ENCODE results near the gene TRIM41.
"Not testable (repeated sequence)": the region's sequence is repeated elsewhere in the genome, so short reads cannot be mapped to it uniquely, and the experiment has no call there.

Gene TRIM41

GRCh38 chr5:181259283-181259682 is 36.2 kb downstream of the TRIM41 start:
- DNase-seq: no peak

DNA sequence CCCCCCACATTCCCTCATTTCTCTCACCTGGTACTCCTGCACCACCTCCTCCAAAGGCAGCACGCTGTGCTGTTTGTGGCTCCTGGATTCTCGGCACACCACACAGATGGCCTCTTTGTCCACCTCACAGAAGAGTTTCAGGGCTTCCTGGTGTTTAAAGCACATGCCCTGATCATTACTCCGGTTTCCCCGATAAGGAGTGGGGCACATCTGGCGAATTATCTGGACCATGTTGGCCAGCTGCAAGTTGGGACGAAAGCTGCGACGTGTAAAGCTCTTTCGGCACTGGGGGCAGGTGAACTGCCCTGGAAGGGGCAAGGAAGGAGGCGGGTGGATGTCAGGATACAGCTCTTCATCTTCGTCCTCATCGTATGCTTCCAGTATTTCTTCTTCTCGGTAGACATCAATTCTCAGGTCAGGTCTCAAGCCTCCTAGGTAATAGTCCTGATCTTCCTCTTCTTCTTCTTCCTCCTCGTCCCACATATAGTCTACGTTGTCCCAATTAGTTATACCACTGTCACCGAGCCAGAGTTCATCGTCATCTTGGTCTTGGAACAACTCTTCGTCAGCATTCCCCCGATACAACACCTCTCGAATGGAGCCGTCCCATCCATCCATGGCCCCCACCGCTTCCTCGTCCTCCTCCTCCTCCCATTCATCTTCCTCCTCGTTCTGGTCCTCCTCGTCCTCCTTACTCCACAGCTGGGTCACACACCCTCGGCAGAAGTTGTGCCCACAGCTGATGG is 37.1 kb downstream of the TRIM41 start:
- DNase-seq: no peak

- no peak for DNase-seq
These were observed 37.7 kb downstream of the TRIM41 start, which contains the start of gene TRIM52 for GRCh38 chr5:181260720-181261319. Gene TRIM52 (minus strand): TSS chr5:181261143. CDS start chr5:181260813, 330 bp downstream.

DNA sequence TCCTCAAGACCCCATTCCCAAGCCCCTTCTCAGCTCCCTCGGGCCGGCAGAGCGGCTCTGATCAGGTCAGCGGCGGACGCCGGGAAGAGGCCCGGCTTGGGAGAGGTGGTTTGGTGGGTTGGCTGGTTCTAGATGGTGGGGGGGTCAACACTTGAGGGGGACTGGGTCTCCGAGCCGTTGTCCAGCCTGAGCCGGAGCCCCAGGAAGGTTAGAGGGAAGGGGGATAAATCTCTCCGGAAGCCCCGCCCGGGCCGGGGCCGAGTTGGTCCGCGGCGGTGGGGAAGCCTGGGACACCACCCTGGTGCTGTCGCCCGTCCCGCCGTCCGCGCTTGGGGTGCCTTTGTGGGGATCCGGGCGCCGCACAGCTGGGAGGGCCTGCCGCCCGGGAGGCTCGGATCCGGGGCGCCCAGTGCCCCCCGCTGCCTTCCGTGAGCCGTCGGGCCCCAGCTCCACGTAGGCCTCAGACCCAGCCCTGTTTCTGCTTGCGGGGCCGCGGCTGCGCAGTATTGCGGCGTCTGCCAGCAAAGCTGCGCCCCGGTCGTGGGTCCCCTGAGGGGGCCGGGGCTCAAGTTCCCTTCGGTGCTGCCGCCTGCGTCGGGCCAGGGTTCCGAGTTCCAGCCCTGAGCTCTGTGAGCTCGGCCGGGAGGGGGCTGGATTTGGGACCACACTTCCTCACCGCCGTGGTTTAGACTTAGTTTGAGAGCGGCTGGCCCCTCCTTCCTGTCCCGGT is 38.4 kb downstream of the TRIM41 start:
- no peak for DNase-seq

- no peak for DNase-seq
These were observed 40.6 kb downstream of the TRIM41 start for GRCh38 chr5:181263633-181264032.

DNA sequence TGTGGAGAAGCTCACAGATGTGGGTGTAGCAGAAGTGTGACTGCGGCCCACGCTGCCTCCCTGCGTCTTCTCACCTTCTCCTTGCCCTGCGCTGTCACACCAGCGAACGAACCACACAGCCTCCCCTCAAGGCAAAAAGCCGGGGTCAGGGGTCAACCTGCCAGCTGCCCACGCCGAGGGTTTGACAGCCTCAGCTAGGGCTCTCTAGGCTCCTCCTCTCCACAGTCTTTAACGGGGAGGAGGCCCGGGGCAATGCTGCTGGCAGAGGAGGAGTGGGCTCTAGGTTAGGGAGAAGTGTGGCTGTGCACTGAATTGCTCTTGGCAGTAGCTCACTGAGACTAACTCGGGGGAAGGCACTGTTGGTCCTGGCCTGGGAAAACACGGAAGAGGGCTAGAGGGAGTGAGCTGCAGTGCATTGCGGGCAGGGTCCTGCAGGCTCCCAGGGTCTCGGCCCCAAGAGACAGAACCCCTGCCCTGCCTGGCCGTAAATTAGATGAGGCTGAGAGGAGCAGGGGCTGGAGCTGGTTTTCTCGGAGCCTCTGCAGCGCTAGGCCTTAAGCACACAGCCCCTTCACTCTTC is 42.1 kb downstream of the TRIM41 start:
- DNase-seq: no peak

DNA sequence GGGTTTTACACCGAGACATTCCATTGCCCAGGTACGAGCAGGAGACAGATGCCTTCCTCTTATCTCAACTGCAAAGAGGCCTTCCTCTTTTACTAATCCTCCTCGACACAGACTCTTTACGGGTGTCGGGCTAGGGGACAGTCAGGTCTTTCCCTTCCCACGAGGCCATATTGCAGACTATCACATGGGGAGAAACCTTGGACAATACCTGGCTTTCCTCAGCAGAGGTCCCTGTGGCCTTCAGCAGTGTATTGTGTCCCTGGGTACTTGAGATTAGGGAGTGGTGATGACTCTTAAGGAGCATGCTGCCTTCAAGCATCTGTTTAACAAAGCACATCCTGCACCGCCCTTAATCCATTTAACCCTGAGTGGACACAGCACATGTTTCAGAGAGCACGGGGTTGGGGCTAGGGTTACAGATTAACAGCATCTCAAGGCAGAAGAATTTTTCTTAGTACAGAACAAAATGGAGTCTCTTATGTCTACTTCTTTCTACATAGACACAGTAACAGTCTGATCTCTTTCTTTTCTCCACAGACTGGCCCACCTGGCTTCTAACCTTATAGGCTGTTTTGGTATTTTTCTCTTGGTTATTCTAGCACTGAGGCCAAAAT is 44.3 kb downstream of the TRIM41 start:
- DNase-seq: not testable (repeated sequence)

- DNase-seq: not testable (repeated sequence)
These were observed 44.8 kb downstream of the TRIM41 start for GRCh38 chr5:181267907-181268306.

DNA sequence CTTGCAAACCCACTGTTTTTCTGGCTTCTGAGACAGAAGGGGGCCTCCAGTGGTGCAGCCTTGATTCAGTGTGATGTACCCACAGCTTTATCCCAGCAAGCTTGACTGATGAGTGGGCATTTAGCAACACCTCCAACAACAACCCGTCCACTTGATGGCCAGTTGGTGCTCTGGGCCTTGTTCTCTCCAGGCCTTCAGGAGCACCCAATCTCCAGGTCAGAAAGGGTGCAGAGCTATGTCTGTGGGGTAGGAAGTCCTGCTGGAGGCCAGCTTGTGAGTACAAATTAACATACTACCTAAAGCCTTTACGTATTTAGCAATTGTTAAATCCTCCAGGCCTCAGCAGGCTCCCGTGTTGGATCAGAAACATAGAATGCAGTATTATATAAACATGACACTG is 48.0 kb downstream of the TRIM41 start:
- no peak for DNase-seq

DNA sequence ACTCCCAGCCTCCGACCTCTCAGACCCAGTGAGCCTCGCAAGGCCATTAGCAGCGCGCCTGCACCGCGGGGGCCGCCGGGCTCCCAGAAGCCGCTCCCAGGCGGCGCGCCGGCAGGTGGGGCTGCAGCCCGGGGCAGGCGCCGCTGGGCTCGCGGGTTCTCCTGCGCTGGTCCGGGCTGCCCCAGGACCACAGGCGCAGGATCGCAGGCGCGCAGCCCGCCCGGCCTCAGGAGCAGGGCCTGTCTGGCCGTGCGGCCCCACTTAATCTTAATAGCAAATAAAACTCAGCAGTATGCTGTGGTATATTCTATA is 50.3 kb downstream of the TRIM41 start:
- DNase-seq: not testable (repeated sequence)

DNA sequence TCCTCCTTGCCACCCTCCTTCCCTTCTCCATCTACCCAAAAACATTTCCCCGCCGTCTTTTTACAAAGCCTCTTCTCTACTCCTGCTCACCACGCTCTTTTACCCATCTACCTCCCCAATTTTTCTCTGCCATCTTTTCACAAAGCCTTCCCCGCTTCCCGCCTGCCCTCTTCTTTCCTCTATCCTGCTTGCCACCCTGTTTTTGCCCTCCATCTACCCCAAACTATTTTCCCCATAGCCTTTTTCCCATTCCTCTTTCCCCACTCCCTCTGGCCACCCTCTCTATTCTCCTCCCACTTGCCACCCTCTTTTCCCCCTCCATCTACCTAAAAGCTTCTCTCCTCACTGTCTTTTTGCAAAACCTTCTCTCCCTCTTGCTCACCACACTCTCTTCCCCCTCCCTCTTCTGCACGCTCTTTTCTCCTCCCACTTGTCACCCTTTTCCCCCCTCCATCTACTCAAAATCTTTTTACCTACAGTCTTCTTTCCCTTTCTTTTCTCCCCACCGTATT is 57.2 kb downstream of the TRIM41 start:
- DNase-seq: no peak

DNA sequence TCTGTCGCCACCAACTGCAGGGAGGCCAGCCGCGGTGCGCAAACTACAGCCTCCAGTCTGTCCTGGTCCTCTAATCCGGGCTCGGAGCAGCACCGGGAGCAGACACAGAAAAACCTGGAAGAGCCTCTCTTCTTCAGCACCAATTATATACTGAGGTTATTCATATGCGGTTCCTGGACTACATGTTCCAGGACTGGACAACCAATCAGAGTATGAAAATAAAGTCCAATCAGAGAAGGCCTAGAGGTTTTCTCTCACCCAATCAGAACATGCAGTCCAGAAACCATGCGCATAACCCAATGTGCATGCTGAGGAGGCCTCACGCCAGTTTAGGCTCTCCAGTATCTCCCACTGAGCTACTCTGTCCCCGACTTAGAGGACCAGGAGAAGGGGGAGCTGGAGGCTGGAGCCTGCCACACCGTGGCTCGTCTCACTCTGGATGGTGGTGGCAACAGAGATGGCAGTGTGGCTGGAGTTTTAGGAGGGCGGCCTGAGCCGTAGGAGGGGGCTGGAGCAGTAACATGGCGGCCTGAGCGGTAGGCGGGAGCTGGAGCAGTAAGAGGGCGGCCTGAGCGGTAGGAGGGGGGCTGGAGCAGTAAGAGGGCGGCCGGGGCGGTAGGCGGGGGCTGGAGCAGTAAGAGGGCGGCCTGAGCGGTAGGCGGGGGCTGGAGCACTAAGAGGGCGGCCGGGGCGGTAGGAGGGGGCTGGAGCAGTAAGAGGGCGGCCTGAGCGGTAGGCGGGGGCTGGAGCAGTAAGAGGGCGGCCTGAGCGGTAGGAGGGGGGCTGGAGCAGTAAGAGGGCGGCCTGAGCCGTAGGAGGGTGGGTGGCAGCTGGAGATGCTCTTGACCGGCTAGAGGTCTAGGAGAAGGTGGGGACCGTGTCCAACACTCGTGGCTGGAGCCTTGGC is 58.2 kb downstream of the TRIM41 start:
- no peak for DNase-seq

- DNase-seq: no peak
These were observed 58.9 kb downstream of the TRIM41 start for GRCh38 chr5:181281984-181282316.

DNA sequence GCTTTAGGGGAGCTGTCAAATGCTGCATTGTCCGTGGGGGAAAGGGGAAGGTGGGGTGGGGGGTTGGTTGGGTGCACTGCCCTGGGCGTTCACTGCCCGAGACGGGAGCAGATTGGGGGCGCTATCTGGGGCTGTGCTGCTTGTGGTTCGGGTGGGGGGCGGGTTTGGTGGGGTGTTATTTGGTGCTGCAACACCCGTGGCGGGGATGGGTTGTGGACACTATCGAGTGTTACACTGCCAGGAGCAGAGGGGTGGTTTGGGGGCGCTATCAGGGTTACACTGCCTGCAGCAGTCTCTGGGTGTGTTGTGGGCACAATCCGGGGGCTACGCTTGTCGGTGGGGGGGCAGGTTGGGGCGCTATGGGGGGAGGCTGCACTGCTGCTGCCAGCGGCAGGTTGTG is 59.3 kb downstream of the TRIM41 start:
- DNase-seq: not testable (repeated sequence)

DNA sequence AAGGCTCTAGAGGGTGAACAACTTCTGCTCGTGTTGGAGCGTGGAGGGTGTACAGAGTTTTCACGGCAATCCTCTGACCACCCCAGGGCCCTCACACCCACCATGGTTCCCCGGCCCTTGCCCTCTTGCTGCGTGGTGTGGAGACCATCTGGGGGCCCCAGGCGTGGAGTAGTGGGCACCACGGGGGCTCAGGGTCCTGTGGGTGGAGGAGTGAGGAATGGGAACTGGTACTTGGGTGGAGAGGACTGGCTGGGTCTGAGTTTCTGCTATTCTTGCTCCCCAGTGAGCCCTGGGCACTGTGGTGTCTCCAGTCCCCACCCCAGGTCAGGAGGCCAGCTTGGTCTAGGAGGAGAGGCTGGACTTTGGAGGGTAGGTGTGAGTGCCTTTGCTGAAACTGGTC is 59.8 kb downstream of the TRIM41 start:
- no peak for DNase-seq

DNA sequence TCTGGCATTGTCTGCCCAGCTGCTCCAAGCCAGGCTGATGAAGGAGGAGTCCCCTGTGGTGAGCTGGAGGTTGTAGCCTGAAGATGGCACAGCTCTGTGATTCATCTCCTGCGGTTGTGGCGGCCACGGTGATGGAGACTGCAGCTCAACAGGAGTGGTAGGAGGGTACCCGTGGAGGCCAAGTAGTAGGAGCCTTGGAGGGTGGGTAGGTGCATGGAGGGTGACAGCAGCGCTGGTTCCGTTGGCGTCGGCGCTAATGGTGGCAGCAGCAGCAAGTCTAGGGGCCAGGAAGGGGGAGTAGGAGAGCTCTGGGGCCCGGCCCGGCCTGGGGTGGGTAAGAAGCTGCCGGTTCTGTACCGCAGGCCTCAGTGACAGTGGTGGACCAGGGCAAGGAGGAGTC is 60.3 kb downstream of the TRIM41 start:
- DNase-seq: no peak

DNA sequence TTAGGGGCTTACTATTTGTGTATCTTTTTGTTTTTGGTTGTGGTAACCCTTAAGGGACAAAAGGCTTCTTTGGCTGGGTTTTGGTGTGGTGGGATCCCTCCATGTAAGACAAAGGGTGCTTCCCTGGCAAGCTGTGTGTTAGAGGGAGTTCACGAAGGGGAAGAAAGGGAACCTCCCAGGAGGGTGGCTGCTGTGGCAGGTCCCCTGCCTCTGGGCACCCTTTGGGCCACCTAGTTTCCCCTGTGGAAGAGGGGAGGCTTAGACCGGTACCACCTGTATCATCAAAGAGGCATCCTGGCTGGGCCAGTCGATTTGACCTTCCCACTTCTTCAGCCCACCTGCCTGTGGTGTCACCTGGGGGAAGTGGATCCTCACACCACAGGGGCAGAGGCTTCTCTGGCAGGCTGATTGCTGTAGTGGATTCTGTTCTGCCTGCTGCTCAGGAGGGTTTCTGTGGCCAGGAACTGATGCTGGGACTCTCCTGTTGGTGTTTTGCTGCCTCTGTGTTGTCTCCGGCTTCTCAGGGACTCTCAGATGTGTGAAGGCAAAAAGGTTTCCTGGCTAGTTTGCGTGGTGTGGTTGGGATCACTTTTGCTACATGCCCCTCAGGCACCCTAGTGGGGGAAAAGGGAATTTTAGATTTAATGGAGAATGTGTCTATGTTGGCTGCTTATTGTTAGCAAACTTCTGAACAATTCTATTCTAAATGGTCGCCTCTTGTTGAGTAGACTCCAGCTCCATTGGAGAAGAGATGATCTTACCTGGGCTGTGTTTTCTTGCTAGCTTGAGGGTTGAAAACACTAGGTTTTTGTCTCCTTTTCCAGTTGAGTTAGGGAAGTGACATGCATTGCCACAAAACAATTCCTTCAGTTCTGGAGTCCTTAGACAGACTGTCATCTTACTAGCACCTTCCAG is 61.0 kb downstream of the TRIM41 start:
- DNase-seq: not testable (repeated sequence)

All from effector CD8-positive, alpha-beta T cell (primary cell).